ENCODE measurements around the gene TSSK6.

Gene TSSK6

DNA sequence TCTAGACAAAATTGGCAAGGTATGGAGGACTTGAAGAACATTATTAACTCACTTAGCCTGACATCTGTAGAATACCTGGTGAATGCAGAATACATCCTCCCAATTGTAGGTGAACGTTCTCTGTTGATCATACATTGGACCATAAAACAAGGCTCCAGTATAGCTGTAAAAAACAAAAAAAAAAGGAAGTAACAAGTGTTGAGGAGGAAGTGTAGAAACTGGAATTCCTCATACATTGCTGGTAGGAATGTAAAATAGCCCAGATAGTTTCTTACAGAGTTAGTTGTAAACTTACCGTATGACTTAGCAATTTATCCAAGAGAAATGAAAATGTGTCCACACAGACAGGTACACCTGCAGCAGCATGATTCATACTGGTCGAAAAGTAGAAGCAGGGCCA lies 44.8 kb downstream of the TSSK6 start:
- no peak overlapping the region for H3K4me2 ChIP-seq (ENCODE audit: low read length)

GRCh38 chr19:19468424-19469050 lies 46.8 kb downstream of the TSSK6 start:
- Histone ChIP-seq H3K36me3 (ENCODE audit: insufficient read depth, low read length) (peaks cover 78% of the 10 kb centered on the region), H4K20me1 (ENCODE audit: insufficient read depth, low read length) (no peaks in the 10 kb centered on the region), H3K4me2 (ENCODE audit: low read length) (no peak overlapping the region), H3F3A (ENCODE audit: insufficient read depth, low read length) (no peaks in the 10 kb centered on the region), H3K27ac (ENCODE audit: low read depth, low read length, poor library complexity, severe bottlenecking) (no peak overlapping the region), H3K79me2 (ENCODE audit: insufficient read depth, low read length) (peaks cover 23% of the 10 kb centered on the region), H3K4me1 (ENCODE audit: insufficient read depth, low read length, severe bottlenecking) (peaks cover 29% of the 10 kb centered on the region), H3K4me3 (ENCODE audit: low read depth, low read length, poor library complexity, severe bottlenecking) (no peak overlapping the region), H2AFZ (ENCODE audit: low read length) (no peak overlapping the region), H3K9ac (ENCODE audit: low read length) (no peak overlapping the region), H3K9me2 (ENCODE audit: low read depth, low read length) (no peaks in the 10 kb centered on the region), H3K27me3 (ENCODE audit: insufficient read depth, low read length) (no peaks in the 10 kb centered on the region), H3K9me3 (ENCODE audit: low read length) (peaks cover 21% of the 10 kb centered on the region)
- TF ChIP-seq, protein P1, sequence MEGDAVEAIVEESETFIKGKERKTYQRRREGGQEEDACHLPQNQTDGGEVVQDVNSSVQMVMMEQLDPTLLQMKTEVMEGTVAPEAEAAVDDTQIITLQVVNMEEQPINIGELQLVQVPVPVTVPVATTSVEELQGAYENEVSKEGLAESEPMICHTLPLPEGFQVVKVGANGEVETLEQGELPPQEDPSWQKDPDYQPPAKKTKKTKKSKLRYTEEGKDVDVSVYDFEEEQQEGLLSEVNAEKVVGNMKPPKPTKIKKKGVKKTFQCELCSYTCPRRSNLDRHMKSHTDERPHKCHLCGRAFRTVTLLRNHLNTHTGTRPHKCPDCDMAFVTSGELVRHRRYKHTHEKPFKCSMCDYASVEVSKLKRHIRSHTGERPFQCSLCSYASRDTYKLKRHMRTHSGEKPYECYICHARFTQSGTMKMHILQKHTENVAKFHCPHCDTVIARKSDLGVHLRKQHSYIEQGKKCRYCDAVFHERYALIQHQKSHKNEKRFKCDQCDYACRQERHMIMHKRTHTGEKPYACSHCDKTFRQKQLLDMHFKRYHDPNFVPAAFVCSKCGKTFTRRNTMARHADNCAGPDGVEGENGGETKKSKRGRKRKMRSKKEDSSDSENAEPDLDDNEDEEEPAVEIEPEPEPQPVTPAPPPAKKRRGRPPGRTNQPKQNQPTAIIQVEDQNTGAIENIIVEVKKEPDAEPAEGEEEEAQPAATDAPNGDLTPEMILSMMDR (IDR thresholded peaks at IDR 0.05; ENCODE audit: low read length) = no peak
- no peak for TF ChIP-seq EZH2 (IDR thresholded peaks at IDR 0.05; ENCODE audit: borderline replicate concordance, low read length)

More for the DNA sequence above, 44.8 kb downstream of the TSSK6 start:
- no peaks in the 10 kb centered on the region for H3F3A ChIP-seq (ENCODE audit: insufficient read depth, low read length)
- TF ChIP-seq, protein P1 (IDR thresholded peaks at IDR 0.05; ENCODE audit: low read length) = no peak
- no peak for TF ChIP-seq EZH2 (IDR thresholded peaks at IDR 0.05; ENCODE audit: borderline replicate concordance, low read length)
- peaks cover 23% of the 10 kb centered on the region for H3K79me2 ChIP-seq (ENCODE audit: insufficient read depth, low read length)
- peak overlapping the region; percentile 82 for H3K27ac ChIP-seq (ENCODE audit: low read depth, low read length, poor library complexity, severe bottlenecking)
- H3K27me3 ChIP-seq (ENCODE audit: insufficient read depth, low read length) = no peaks in the 10 kb centered on the region
- H4K20me1 ChIP-seq (ENCODE audit: insufficient read depth, low read length) = no peaks in the 10 kb centered on the region
- H3K9ac ChIP-seq (ENCODE audit: low read length) = no peak overlapping the region
- H3K36me3 ChIP-seq (ENCODE audit: insufficient read depth, low read length) = peaks cover 74% of the 10 kb centered on the region
- H3K9me2 ChIP-seq (ENCODE audit: low read depth, low read length) = no peaks in the 10 kb centered on the region
- H3K4me3 ChIP-seq (ENCODE audit: low read depth, low read length, poor library complexity, severe bottlenecking) = no peak overlapping the region
- peaks cover 21% of the 10 kb centered on the region for H3K9me3 ChIP-seq (ENCODE audit: low read length)
- H2AFZ ChIP-seq (ENCODE audit: low read length) = no peak overlapping the region
- H3K4me1 ChIP-seq (ENCODE audit: insufficient read depth, low read length, severe bottlenecking) = peaks cover 44% of the 10 kb centered on the region

DNA sequence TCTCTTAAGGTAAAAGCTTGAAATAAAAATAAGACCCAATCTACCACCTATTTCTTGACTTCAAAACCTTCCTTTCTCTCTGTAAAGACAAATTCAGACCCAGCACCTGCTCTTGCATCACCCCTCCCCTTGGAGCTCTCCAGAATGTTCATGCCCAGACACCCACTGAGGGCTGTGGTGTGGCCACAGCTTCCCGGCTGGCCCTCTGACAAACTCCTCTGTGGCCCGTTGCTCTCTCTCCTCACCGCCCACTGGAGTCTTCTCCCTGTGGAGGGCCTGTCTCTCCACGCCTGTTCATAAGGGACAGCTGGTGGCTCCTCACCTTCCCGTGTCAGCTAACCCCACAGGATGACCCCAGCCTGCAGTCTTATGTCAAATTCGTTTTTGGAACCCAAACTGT lies 49.1 kb downstream of the TSSK6 start:
- peaks cover 22% of the 10 kb centered on the region for H3K4me1 ChIP-seq (ENCODE audit: insufficient read depth, low read length, severe bottlenecking)
- peaks cover 23% of the 10 kb centered on the region for H3K79me2 ChIP-seq (ENCODE audit: insufficient read depth, low read length)
- no peak overlapping the region for H3K4me3 ChIP-seq (ENCODE audit: low read depth, low read length, poor library complexity, severe bottlenecking)

More for the DNA sequence above, 49.1 kb downstream of the TSSK6 start:
- Histone ChIP-seq H3K27ac (ENCODE audit: low read depth, low read length, poor library complexity, severe bottlenecking) (no peak overlapping the region), H3K9ac (ENCODE audit: low read length) (no peak overlapping the region), H3K36me3 (ENCODE audit: insufficient read depth, low read length) (peaks cover 65% of the 10 kb centered on the region), H4K20me1 (ENCODE audit: insufficient read depth, low read length) (no peaks in the 10 kb centered on the region), H3K9me2 (ENCODE audit: low read depth, low read length) (no peaks in the 10 kb centered on the region), H3K27me3 (ENCODE audit: insufficient read depth, low read length) (no peaks in the 10 kb centered on the region), H3K4me2 (ENCODE audit: low read length) (no peak overlapping the region), H2AFZ (ENCODE audit: low read length) (no peak overlapping the region), H3F3A (ENCODE audit: insufficient read depth, low read length) (no peaks in the 10 kb centered on the region), H3K9me3 (ENCODE audit: low read length) (peaks cover 21% of the 10 kb centered on the region)
- TF ChIP-seq, protein P1 (IDR thresholded peaks at IDR 0.05; ENCODE audit: low read length) = no peak
- TF ChIP-seq EZH2 (IDR thresholded peaks at IDR 0.05; ENCODE audit: borderline replicate concordance, low read length) = no peak

All from OCI-LY1 (cell line).